Limb (tissue), 2 donors: Measurements from ENCODE around the gene EIF4ENIF1.
"Not testable (repeated sequence)": the region's sequence is repeated elsewhere in the genome, so short reads cannot be mapped to it uniquely, and the experiment has no call there.

Experiments
- DNase-seq, 2 donors: peaks; one replicate each; pipeline ENCODE4 v3.0.0-alpha.2; 2016; ENCODE audit errors: extremely low spot score in 2 of 2

Gene EIF4ENIF1

GRCh38 chr22:31445642-31446041, 44.0 kb downstream of the EIF4ENIF1 start:
- DNase-seq, result no peak

- DNase-seq, result no peak
These were observed 46.1 kb downstream of the EIF4ENIF1 start for GRCh38 chr22:31443516-31443915.

DNA sequence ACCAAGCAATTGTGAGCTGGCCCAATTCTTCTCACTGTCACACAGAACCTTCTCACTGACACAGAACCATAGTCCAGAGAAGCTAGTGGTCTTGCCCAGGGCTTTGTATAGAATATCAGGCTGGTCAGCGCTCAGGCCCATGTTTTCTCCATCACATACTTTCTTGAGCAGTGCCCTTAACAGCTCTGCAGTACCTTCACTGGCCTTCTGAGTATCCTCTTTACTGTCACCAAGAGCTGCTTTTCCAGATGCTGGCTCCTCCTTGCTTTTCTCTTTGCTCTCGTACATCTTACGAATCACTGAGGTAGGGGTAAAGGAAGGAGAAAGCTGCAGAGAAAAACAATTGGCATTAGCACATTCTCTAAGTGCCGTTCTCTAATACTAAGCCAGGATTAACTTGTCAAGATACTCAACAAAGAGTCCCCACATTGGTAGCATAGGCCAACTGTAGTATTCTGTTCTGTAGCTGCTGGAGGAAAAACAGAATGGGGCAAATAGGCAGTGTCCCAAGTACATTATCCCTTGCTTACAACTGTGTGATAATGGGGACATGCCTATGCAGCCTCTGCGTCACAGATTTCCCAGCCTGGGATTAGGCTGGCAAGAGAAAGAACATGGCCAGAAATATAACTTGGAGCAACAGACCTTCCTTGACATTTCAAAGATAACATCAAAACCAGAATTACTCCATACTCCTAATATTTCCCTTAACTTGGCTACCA, 46.7 kb downstream of the EIF4ENIF1 start:
- DNase-seq, result no peak

DNA sequence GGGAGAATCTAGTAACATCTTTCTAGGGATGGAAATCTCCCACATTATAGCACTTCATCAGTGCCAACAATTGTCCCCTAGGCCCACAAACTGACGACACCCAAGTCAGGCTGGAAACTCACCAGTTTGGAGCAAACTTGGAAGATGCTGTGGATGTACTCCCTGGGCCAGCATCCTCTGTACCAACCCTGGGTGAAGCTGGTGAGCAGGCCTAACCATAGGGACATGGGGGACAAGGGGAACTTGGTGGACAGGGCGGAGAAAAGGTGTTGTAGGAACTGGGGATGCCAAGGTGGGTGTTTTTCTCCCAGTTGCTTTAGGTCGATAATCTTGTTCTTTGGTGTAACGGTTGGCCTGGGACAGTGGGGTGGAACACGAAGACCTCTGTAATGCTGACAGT, 48.0 kb downstream of the EIF4ENIF1 start:
- DNase-seq, result no peak

GRCh38 chr22:31440681-31441080, 49.0 kb downstream of the EIF4ENIF1 start:
- DNase-seq, result no peak

DNA sequence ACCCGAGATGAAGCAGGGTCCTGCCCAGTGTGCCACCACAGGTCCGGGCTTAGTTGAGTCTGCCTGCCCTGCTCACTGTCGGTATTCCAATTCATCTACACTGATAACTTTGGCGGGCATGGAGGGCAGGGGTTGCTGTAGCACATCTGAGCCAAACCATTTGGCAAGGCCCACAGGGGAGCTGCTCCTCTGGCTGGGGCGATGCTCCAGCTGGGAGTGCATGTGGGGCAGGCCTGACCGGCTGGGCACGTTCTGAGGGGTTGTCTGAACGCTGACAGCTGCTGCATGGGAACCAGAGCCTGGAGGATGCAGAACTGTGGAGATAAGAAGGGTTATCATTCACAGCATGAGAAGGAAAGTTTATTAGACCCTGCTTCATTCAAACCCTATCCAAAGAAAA, 49.8 kb downstream of the EIF4ENIF1 start:
- DNase-seq, result no peak

GRCh38 chr22:31436132-31436531, 53.5 kb downstream of the EIF4ENIF1 start:
- peak in 1 of 2 donors; percentile 23 for DNase-seq

- DNase-seq, result no peak
These were observed 57.7 kb downstream of the EIF4ENIF1 start for GRCh38 chr22:31431950-31432349.

GRCh38 chr22:31425331-31426050, 64.2 kb downstream of the EIF4ENIF1 start:
- DNase-seq, result no peak

DNA sequence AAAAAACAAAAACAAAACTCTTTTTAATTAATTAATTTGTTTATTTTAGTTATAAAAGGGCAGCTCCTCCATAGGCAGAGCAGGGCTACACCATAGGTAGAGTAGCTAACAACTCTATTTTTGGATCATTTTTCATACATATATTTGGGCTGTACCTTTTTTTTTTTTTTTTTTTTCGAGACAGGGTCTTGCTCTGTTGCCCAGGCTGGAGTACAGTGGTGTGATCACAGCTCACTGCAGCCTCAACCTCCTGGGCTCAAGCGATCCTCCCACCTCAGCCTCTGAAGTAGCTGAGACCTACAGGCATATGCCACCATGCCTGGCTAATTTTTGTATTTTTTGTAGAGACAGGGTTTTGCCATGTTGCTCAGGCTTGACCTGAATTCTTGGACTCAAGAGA, 87.3 kb downstream of the EIF4ENIF1 start:
- not testable (repeated sequence) for DNase-seq

DNA sequence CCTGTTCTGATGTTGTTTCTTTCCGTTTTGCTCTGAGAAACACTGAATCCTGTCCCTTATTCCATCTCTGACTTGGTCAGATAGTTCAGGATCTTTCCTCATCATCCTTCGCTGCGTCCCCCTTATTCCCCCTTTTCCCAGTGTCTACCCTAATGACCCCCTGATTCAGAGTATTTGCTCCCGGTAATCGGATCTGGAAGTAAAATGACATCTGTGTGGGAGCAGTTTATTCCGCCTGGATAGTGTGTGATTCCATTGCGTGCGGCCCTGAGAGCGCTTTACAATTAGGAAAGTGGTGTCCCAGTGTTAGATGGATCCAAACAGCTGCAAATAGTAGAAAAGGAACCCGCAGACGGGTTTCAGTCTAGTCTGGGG, 89.6 kb downstream of the EIF4ENIF1 start:
- peak in 1 of 2 donors; percentile 12 for DNase-seq

GRCh38 chr22:31399211-31400022, 90.2 kb downstream of the EIF4ENIF1 start, which contains the start of gene DRG1:
Gene DRG1, plus strand, starts transcription at chr22:31399604. Its CDS starts 80 bp downstream, at chr22:31399684.
- DNase-seq, result peak; percentile 97 to 98

DNA sequence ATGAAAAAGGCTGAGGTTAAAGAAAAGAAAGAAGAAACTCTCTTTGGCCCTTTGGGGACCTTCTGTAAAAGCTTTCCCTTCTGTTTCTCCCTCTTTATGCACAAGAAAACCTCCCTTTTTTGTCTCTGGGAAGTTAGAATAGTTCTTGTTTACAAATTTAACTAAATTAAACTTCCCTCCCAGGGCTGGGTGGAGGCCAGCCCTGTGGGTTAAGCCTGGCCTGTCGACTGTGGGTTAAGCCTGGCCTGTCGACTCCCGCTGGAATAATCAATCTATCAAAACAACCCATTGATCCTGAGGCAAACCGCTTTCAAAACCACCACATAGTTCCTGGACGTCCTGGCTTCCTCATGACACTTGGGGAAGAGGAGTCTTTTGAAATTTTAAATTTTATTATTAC, 91.4 kb downstream of the EIF4ENIF1 start:
- DNase-seq, result no peak

- DNase-seq, result no peak
These were observed 95.3 kb downstream of the EIF4ENIF1 start for GRCh38 chr22:31394326-31394725.

DNA sequence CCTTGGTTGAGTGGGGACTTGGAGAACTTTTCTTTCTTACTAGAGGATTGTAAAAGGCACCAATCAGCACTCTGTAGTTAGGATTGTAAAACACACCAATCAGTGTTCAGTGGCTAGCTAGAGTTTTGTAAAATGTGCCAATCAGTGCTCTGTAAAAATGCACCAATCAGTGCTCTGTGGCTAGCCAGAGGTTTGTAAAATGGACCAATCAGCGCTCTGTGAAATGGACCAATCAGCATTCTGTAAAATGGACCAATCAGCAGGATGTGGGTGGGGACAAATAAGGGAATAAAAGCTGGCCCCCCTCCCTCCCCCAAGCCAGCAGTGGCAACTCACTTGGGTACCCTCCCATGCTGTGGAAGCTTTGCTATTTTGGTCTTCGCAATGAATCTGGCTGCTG, 95.7 kb downstream of the EIF4ENIF1 start:
- no peak for DNase-seq
